HUES64 (cell line): ENCODE results near the gene CLASP2.

Experiments used
- H3K27ac ChIP-seq: 2 replicates; pipeline ENCODE4 v1.7.0; 2013; ENCODE audit warnings: low read depth, low read length, inconsistent platforms
- H3K27me3 ChIP-seq: 2 replicates; pipeline ENCODE4 v1.6.1; 2013; ENCODE audit warnings: mild to moderate bottlenecking, low read length; ENCODE audit not compliant: insufficient read depth
- H3K36me3 ChIP-seq: 2 replicates; pipeline ENCODE4 v1.6.1; 2013; ENCODE audit warnings: mild to moderate bottlenecking, low read length; ENCODE audit not compliant: insufficient read depth
- H3K4me1 ChIP-seq: 2 replicates; pipeline ENCODE4 v1.6.1; 2013; ENCODE audit warnings: mild to moderate bottlenecking, low read length, moderate library complexity; ENCODE audit not compliant: insufficient read depth
- H3K4me3 ChIP-seq: 2 replicates; pipeline ENCODE4 v1.5.1; 2013; ENCODE audit warnings: mild to moderate bottlenecking, low read length, moderate library complexity
- H3K9ac ChIP-seq: 2 replicates; pipeline ENCODE4 v1.6.1; 2013; ENCODE audit warnings: mild to moderate bottlenecking, low read depth, low read length
- H3K9me3 ChIP-seq: 2 replicates; pipeline ENCODE4 v1.6.1; 2013; ENCODE audit warnings: low read depth, low read length; ENCODE audit not compliant: insufficient read depth
- WGBS: fragments of 150-250, 120-280 bp; methylation state at CpG from one replicate; pipeline ENCODE4 v1.1.7; 2013; ENCODE audit warnings: missing lambda C conversion rate; 5-methylcytosine and 5-hydroxymethylcytosine counted together

The CLASP2 gene

GRCh38 chr3:33636125-33636850 is 81.8 kb downstream of the CLASP2 start:
- no peak overlapping the region for H3K4me3 ChIP-seq
- no peaks in the 10 kb centered on the region for H3K27me3 ChIP-seq
- 51% methylated on average over 6 of the region's 6 CpGs for WGBS
- H3K4me1 ChIP-seq: peaks cover 6% of the 10 kb centered on the region; the same call in 1 of the 2 replicates
- peaks cover 19% of the 10 kb centered on the region for H3K36me3 ChIP-seq
- no peak overlapping the region for H3K27ac ChIP-seq
- H3K9me3 ChIP-seq: no peaks in the 10 kb centered on the region
- no peak overlapping the region for H3K9ac ChIP-seq

- H3K27ac ChIP-seq: no peak overlapping the region
- 100% methylated on average over 1 of the region's 3 CpGs for WGBS
- no peaks in the 10 kb centered on the region for H3K9me3 ChIP-seq
- H3K27me3 ChIP-seq: no peaks in the 10 kb centered on the region
- H3K36me3 ChIP-seq: peaks cover 30% of the 10 kb centered on the region
- peaks cover 6% of the 10 kb centered on the region; the same call in 1 of the 2 replicates for H3K4me1 ChIP-seq
- H3K9ac ChIP-seq: no peak overlapping the region
- no peak overlapping the region for H3K4me3 ChIP-seq
Observed at GRCh38 chr3:33634262-33634661, 83.8 kb downstream of the CLASP2 start.

GRCh38 chr3:33629219-33629618 is 88.8 kb downstream of the CLASP2 start:
- Histone ChIP-seq H3K4me3 (no peak overlapping the region), H3K9me3 (no peaks in the 10 kb centered on the region), H3K4me1 (no peaks in the 10 kb centered on the region), H3K27ac (no peak overlapping the region), H3K36me3 (peaks cover 67% of the 10 kb centered on the region), H3K27me3 (no peaks in the 10 kb centered on the region), H3K9ac (no peak overlapping the region)
- WGBS: 88% methylated on average over 1 of the region's 1 CpG

GRCh38 chr3:33624756-33625155 is 93.3 kb downstream of the CLASP2 start:
- no peak overlapping the region for H3K27ac ChIP-seq
- no peaks in the 10 kb centered on the region for H3K4me1 ChIP-seq
- H3K27me3 ChIP-seq: no peaks in the 10 kb centered on the region
- no peak overlapping the region for H3K9ac ChIP-seq
- no peak overlapping the region for H3K4me3 ChIP-seq
- H3K9me3 ChIP-seq: 0 out of 2 replicates have a peak, but pooled peaks cover 3% of the 10 kb centered on the region
- H3K36me3 ChIP-seq: peaks cover 79% of the 10 kb centered on the region

GRCh38 chr3:33613041-33613440 is 105.0 kb downstream of the CLASP2 start:
- H3K36me3 ChIP-seq: peaks cover 23% of the 10 kb centered on the region; the same call in 1 of the 2 replicates
- no peaks in the 10 kb centered on the region for H3K9me3 ChIP-seq
- WGBS: 100% methylated on average over 1 of the region's 1 CpG
- H3K4me1 ChIP-seq: peaks cover 7% of the 10 kb centered on the region; the same call in 1 of the 2 replicates
- H3K27me3 ChIP-seq: no peaks in the 10 kb centered on the region
- H3K27ac ChIP-seq: no peak overlapping the region
- no peak overlapping the region for H3K4me3 ChIP-seq
- no peak overlapping the region for H3K9ac ChIP-seq

GRCh38 chr3:33612607-33613006 is 105.4 kb downstream of the CLASP2 start:
- Histone ChIP-seq H3K4me1 (peaks cover 7% of the 10 kb centered on the region; the same call in 1 of the 2 replicates), H3K27ac (no peak overlapping the region), H3K36me3 (peaks cover 24% of the 10 kb centered on the region; the same call in 1 of the 2 replicates), H3K9ac (no peak overlapping the region), H3K27me3 (no peaks in the 10 kb centered on the region), H3K4me3 (no peak overlapping the region), H3K9me3 (no peaks in the 10 kb centered on the region)
- WGBS: 80% methylated on average over 1 of the region's 1 CpG

GRCh38 chr3:33602829-33603228 is 115.2 kb downstream of the CLASP2 start:
- Histone ChIP-seq H3K9ac (no peak overlapping the region), H3K27ac (no peak overlapping the region), H3K36me3 (peaks cover 85% of the 10 kb centered on the region), H3K4me1 (no peaks in the 10 kb centered on the region), H3K27me3 (no peaks in the 10 kb centered on the region), H3K9me3 (peaks cover 6% of the 10 kb centered on the region; the same call in 1 of the 2 replicates), H3K4me3 (no peak overlapping the region)
- 95% methylated on average over 7 of the region's 7 CpGs for WGBS

GRCh38 chr3:33597257-33597689 is 120.8 kb downstream of the CLASP2 start:
- Histone ChIP-seq H3K4me3 (no peak overlapping the region), H3K4me1 (no peaks in the 10 kb centered on the region), H3K9me3 (peaks cover 6% of the 10 kb centered on the region; the same call in 1 of the 2 replicates), H3K36me3 (peaks cover 57% of the 10 kb centered on the region), H3K9ac (no peak overlapping the region), H3K27ac (no peak overlapping the region), H3K27me3 (no peaks in the 10 kb centered on the region)
- 84% methylated on average over 2 of the region's 2 CpGs for WGBS

- Histone ChIP-seq H3K27ac (no peak overlapping the region), H3K27me3 (no peaks in the 10 kb centered on the region), H3K4me1 (no peaks in the 10 kb centered on the region), H3K9ac (no peak overlapping the region), H3K36me3 (peaks cover 62% of the 10 kb centered on the region), H3K9me3 (no peaks in the 10 kb centered on the region), H3K4me3 (no peak overlapping the region)
- 92% methylated on average over 1 of the region's 1 CpG for WGBS
Observed at GRCh38 chr3:33592999-33593398, 125.1 kb downstream of the CLASP2 start.

- H3K36me3 ChIP-seq: peaks cover 71% of the 10 kb centered on the region
- H3K9ac ChIP-seq: no peak overlapping the region
- H3K4me3 ChIP-seq: no peak overlapping the region
- 83% methylated on average over 1 of the region's 2 CpGs for WGBS
- H3K27ac ChIP-seq: no peak overlapping the region
- no peaks in the 10 kb centered on the region for H3K27me3 ChIP-seq
- no peaks in the 10 kb centered on the region for H3K9me3 ChIP-seq
- H3K4me1 ChIP-seq: no peaks in the 10 kb centered on the region
Observed at GRCh38 chr3:33590541-33590940, 127.5 kb downstream of the CLASP2 start.

- peaks cover 70% of the 10 kb centered on the region for H3K36me3 ChIP-seq
- H3K4me3 ChIP-seq: no peak overlapping the region
- H3K27me3 ChIP-seq: no peaks in the 10 kb centered on the region
- H3K9ac ChIP-seq: no peak overlapping the region
- H3K4me1 ChIP-seq: peaks cover 24% of the 10 kb centered on the region
- WGBS: 91% methylated on average over 1 of the region's 3 CpGs
- H3K9me3 ChIP-seq: no peaks in the 10 kb centered on the region
- no peak overlapping the region for H3K27ac ChIP-seq
Observed at GRCh38 chr3:33586402-33586801, 131.7 kb downstream of the CLASP2 start.
